SKM-1 treated with dmso at 0.1 percent for 144 hours (cell line): Measurements from ENCODE around the gene EGR2.

Source experiments
- DNase-seq: peaks from one replicate; lab custom pipeline; 2025; ENCODE audit not compliant: unreplicated experiment; lab: John Stamatoyannopoulos, UW

EGR2 gene

DNA sequence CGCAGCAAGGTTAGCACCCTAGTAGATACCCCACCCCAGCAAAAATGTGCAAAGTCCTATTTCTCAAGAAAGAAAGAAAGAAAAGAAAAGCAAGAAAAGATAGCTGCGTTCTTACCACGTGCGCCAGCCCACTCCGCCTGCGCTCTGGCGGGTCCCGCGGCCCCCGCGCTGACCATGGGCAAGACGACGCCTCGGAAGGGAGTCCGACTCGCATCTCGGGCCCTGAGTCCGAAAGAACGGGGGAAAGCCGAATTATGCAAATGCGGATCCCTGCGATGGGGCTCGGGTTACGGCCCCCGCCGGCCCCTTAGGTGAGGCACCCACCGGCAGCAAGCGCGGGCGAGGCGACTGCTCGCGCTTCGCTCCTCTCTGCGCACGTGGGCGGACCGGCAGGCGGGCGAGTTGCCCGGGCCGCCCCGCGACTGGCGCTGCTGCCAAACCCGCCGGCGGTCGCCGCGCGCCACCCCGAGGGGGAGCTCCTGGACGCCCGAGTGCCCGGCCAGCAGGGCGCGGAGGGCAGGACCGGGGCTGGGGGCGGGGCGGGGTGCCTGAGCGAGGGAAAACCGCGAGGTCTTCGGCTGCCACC lies 2.4 kb upstream of the EGR2 start:
- DNase-seq: no peak

DNA sequence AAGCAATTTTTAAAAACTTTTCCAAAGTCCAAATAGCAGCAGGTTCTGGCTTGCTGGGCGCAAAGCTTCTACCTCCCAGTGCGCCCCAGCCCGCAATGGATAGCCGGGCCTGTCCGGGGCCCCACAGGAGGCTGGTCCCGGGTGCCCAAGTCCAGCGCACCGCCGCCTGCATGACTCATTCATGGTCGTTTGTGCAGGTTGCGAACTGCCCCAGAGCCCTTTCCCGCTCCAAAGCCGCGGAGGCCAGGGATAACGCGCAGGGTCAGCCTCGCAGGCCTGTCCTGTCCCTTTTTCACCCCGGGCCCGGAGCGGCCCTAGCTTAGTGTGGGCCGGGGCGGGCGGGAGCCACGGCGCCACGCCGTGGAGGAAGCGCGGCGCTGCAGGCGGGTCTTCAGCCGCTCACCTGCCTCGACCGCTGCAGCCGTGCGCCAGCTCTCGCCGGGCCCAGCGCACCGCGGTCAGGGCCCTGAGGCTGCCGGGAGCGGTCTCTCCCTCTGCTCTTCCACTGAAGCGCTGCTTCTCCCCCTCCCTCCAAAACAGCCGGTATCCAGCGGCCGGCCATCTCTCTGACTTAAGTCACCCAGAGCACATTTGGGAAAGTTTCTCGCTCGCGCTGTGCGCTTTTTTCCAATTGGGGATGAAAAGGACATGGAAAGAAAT lies 1.7 kb upstream of the EGR2 start:
- peak; percentile 61 for DNase-seq

- DNase-seq: no peak
Measured at GRCh38 chr10:62817121-62817765, 1.1 kb upstream of the EGR2 start.

GRCh38 chr10:62816076-62816330 lies 163 bp downstream of the EGR2 start:
- no peak for DNase-seq

DNA sequence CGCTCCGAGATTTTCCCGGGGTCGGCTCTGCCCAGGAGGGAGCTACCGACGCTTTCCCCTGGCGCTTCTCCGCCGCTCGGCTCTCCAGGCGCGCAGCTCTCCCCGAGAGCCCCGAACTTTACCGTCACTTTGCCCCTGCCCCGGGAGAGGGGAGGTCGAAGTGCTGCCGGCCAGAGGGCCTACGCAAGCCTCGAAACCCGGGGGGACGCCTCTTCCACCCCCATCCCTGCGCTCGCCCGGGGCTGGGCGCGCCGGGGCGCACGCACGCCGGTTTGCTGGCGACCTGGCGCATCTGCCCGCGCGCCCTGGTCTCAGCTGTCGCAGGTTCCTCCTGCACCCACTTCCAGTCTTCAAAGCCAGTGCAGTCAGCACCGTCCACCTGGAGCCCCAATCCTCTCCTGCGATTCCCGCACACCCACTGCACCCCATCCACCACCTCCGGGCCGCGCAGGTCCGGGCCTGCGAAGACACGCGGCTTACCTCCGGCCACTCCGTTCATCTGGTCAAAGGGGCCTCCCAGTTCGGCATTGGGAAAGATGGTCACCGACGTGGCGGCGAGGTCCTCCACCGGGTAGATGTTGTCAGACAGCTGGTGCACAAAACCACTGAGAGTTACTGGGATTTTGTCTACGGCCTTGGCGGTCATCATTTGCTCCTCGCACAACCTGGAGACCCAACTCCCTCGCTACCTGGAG lies 638 bp downstream of the EGR2 start:
- no peak for DNase-seq

- no peak for DNase-seq
Measured at GRCh38 chr10:62814756-62815380, 1.3 kb downstream of the EGR2 start.

GRCh38 chr10:62813981-62814380 lies 2.2 kb downstream of the EGR2 start:
- no peak for DNase-seq

DNA sequence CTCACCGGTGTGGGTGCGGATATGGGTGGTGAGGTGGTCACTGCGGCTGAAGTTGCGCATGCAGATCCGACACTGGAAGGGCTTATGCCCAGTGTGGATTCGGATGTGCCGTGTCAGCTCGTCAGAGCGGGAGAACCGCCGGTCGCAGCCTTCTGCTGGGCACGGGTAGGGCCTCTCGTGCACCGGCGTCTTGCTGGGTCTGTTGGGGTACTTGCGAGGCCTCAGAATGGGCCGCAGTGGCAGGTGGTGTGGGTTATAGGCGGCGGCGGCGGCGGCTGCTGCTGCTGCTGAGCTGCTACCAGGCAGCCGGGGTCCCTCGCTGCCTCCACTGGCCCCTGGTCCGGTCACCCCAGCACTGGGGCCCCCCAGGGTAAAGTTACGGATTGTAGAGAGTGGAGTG lies 2.7 kb downstream of the EGR2 start:
- DNase-seq: no peak

DNA sequence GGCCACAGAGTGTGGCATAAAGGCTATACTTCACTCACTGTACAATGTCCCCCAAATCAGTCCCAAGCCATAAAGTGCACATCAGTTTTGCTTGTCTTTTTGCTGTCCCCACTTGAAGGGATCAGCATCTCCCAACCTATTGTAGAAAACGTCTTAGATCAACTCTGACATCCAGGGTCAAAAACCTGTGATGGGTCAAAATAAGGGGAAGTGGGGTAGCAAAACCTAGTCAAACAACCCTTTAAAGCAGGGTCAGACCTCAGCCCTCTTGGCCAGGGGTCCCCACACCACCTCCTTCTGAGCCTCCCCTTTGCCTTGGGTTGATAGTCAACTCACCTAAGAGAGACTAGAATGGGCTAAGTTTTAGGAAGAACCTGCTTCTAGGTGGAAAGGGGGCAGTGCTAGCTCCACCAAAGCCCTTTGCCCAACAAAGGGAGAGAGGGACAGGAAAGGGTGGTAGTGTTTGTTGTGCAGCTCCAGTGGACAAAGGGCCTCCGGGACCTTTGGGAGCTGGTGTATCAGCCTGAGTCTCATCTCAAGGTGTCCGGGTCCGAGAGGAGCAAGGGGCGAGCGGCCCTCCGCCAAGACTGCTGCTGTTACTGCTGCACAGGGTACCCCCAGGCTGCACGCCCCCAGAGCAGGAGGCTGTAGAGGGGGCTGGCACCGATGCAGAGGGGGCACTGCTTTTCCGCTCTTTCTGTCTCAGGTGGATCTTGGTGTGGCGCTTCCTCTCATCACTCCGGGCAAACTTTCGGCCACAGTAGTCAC lies 3.3 kb downstream of the EGR2 start:
- no peak for DNase-seq

DNA sequence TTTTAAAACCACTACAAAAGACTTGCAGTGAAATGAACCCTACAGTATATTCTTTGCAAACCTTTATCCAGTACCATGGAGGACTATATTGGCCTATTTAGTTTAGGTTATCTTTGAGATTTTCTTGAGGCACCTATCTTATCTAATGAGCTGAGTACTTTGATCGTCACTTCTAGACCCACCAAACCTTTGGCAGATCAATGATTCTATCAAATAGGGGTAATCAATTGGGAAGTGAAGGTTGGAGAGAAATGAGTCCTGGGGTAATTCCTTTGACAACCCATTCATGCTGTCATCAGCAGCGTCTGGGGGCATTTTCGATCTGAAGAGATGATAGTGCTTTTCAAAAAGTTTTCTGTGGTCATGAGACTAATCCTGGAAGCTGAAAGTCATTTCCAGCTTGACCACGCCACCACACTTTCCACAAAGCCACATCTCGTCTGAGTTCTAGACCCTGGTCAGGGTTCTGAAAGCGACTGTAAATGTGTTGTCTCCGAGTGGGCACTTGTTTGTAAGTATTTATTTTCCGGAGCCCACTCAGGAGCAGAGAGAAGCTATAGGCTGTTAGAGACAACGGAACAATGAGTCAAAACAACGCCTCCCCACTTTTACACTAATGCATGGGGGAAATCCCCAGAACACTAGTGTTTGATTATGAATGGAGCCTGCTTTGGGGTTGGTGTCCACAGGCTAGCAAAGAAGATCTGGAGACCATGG lies 4.8 kb downstream of the EGR2 start:
- DNase-seq: no peak

GRCh38 chr10:62810156-62810902 lies 5.8 kb downstream of the EGR2 start:
- DNase-seq: no peak

GRCh38 chr10:62806251-62806650 lies 9.9 kb downstream of the EGR2 start:
- no peak for DNase-seq

- DNase-seq: no peak
Measured at GRCh38 chr10:62805231-62806099, 10.7 kb downstream of the EGR2 start.

DNA sequence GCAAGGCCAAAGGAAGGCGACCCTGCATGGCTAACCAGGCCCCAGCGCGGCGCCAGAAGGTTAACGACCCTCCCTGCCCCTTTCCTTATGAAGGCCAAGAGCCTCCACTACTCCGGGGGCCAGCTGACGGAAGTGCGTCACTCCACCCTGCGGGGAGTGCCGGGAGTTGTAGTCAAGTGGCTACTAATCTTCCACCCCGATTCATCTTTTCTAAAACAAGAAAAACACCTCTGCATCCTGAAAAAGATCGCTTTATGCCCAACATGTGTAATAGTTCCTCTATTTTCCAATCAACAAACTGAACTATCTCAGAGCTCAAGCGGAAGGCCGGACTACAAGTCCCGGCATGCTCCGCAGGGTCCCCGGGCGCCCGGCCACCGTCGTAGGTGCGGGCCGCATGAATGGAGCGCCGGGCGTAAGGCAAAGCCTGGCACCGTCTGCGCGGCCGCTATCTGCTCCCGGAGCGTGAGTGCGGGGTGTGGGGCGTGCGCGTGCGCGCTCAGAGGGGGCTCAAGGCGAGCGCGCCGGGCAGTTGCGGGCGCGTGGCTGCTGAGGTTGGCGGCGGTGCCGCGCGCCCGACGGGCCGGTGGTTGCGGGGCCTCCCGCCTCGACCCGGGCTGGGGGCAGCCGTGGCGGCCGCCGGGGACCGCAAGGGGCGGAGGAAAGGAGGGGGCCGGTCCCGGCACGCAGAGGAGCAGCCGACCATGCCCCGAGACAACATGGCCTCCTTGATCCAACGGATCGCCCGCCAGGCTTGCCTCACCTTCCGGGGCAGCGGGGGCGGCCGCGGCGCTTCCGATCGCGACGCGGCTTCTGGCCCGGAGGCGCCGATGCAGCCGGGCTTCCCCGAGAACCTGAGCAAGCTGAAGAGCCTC lies 11.6 kb downstream of the EGR2 start, which contains the start of gene ADO:
TSS of gene ADO (plus strand) at position 365 of the 875 bp plus-strand sequence. CDS start at position 705, 340 bp downstream.
- DNase-seq: peak; percentile 76

- DNase-seq: no peak
Measured at GRCh38 chr10:62803724-62804355, 12.3 kb downstream of the EGR2 start.

- DNase-seq: no peak
Measured at GRCh38 chr10:62801871-62802270, 14.3 kb downstream of the EGR2 start.

GRCh38 chr10:62796896-62797295 lies 19.3 kb downstream of the EGR2 start:
- DNase-seq: no peak
